ENCODE measurements around the gene OTC. TPM values are rescaled to one million over a fixed set of nuclear protein-coding genes. Genes with fewer than 3 reads are reported as not detected.
A peak's percentile ranks its signal among the peaks of the same experiment; 100 is the strongest.

Gene OTC
- polyA plus RNA-seq, 1 donor, result not detected

- DNase-seq (ENCODE audit: low read depth), result no peak
Measured at GRCh38 chrX:38357747-38358673, 5.6 kb downstream of the OTC start.

GRCh38 chrX:38363046-38363445 is 10.6 kb downstream of the OTC start:
- no peak for DNase-seq (ENCODE audit: low read depth)

GRCh38 chrX:38365954-38366353 is 13.6 kb downstream of the OTC start:
- DNase-seq (ENCODE audit: low read depth), result no peak

- no peak for DNase-seq (ENCODE audit: low read depth)
Measured at GRCh38 chrX:38368774-38369173, 16.4 kb downstream of the OTC start.

- no peak for DNase-seq (ENCODE audit: low read depth)
Measured at GRCh38 chrX:38371641-38372040, 19.2 kb downstream of the OTC start.

GRCh38 chrX:38374431-38374830 is 22.0 kb downstream of the OTC start:
- no peak for DNase-seq (ENCODE audit: low read depth)

GRCh38 chrX:38375891-38376290 is 23.5 kb downstream of the OTC start:
- DNase-seq (ENCODE audit: low read depth), result no peak

GRCh38 chrX:38376747-38377146 is 24.3 kb downstream of the OTC start:
- no peak for DNase-seq (ENCODE audit: low read depth)

GRCh38 chrX:38379088-38379487 is 26.7 kb downstream of the OTC start:
- no peak for DNase-seq (ENCODE audit: low read depth)

- no peak for DNase-seq (ENCODE audit: low read depth)
Measured at GRCh38 chrX:38382663-38383062, 30.3 kb downstream of the OTC start.

GRCh38 chrX:38400389-38400910 is 48.0 kb downstream of the OTC start:
- DNase-seq (ENCODE audit: low read depth), result no peak

- no peak for DNase-seq (ENCODE audit: low read depth)
Measured at GRCh38 chrX:38402118-38402517, 49.7 kb downstream of the OTC start.

- no peak for DNase-seq (ENCODE audit: low read depth)
Measured at GRCh38 chrX:38403834-38404233, 51.4 kb downstream of the OTC start.

- no peak for DNase-seq (ENCODE audit: low read depth)
Measured at GRCh38 chrX:38407126-38407525, 54.7 kb downstream of the OTC start.

GRCh38 chrX:38409289-38409688 is 56.9 kb downstream of the OTC start:
- no peak for DNase-seq (ENCODE audit: low read depth)

- peak; percentile 1 for DNase-seq (ENCODE audit: low read depth)
Measured at GRCh38 chrX:38426785-38427184, 74.4 kb downstream of the OTC start.

GRCh38 chrX:38431525-38431924 is 79.1 kb downstream of the OTC start:
- no peak for DNase-seq (ENCODE audit: low read depth)

GRCh38 chrX:38435130-38435529 is 82.7 kb downstream of the OTC start:
- DNase-seq (ENCODE audit: low read depth), result no peak

- no peak for DNase-seq (ENCODE audit: low read depth)
Measured at GRCh38 chrX:38437093-38437492, 84.7 kb downstream of the OTC start.

GRCh38 chrX:38438321-38438720 is 85.9 kb downstream of the OTC start:
- DNase-seq (ENCODE audit: low read depth), result no peak

GRCh38 chrX:38452603-38453002 is 100.2 kb downstream of the OTC start:
- DNase-seq (ENCODE audit: low read depth), result no peak

GRCh38 chrX:38458071-38458470 is 105.7 kb downstream of the OTC start:
- DNase-seq (ENCODE audit: low read depth), result no peak

- DNase-seq (ENCODE audit: low read depth), result no peak
Measured at GRCh38 chrX:38462257-38462656, 109.9 kb downstream of the OTC start.

Data from forelimb muscle (tissue), 1 donor.